K562 (cell line): ENCODE data around the gene PIRT. TPM values are rescaled to one million over a fixed set of nuclear protein-coding genes. Genes with fewer than 3 reads are reported as not detected.

Experiments used
- ATAC-seq: fragments of 200-7000 bp; cut with Tn5 transposase; 3 replicates; pipeline ENCODE4 v1.9.1; 2020; ENCODE audit warnings: moderate library complexity
- BruUV-seq: library from RNA; stranded (reverse); fragments of 400-500 nt; replicated peaks from 2 replicates; lab custom pipeline; 2021; lab: Mats Ljungman, UMichigan
- CTCF ChIA-PET: fragments of 300-600 bp; formaldehyde crosslinking; extraction: SDS; loops from one replicate; lab custom pipeline; 2021; ENCODE audit warnings: low intra/inter-chr PET ratio; lab: Yijun Ruan, JAX
- POLR2A ChIA-PET: fragments of 300-600, 350-650 bp; sonication (Branson Sonifier 250); formaldehyde crosslinking; extraction: SDS; loops from one replicate; lab custom pipeline; 2021; ENCODE audit warnings: antibody characterized with exemption, inconsistent platforms; lab: Yijun Ruan, JAX
- DNase-seq, 4 experiments: peaks; one replicate each; pipeline versions ENCODE4 v3.0.0 to v3.0.0-alpha.2; 2011 to 2018; ENCODE audit warnings: low spot score in 3 of 4, mixed read lengths in 3 of 4; ENCODE audit errors: extremely low read depth in 1 of 4
- FAIRE-seq: peaks from 2 replicates; lab custom pipeline; 2011; peaks lifted over from hg19 to GRCh38; lab: Jason Lieb, UNC
- H2AFZ ChIP-seq: 2 replicates; pipeline ENCODE4 v1.6.0; 2011; ENCODE audit warnings: low read depth, low read length, control low read depth, inconsistent platforms
- H3K27ac ChIP-seq: fragments of 200-600 bp; 3 replicates; pipeline ENCODE4 v1.8.0; 2011; ENCODE audit warnings: low read depth, mild to moderate bottlenecking, control low read depth, inconsistent platforms, low read length, moderate library complexity, mixed read lengths; ENCODE audit errors: extremely low read depth
- H3K27me3 ChIP-seq, 2 experiments: fragments of 300-600 bp in 1 of 2; 2 replicates in 1 of 2; 3 replicates in 1 of 2; pipeline versions ENCODE4 v1.6.0 to v1.8.0; 2011; ENCODE audit warnings: inconsistent platforms in 2 of 2, low read length in 2 of 2, mild to moderate bottlenecking in 1 of 2, mixed read lengths in 1 of 2, moderate library complexity in 1 of 2; ENCODE audit not compliant: control insufficient read depth in 2 of 2, insufficient read depth in 2 of 2
- H3K36me3 ChIP-seq: fragments of 300-600 bp; 3 replicates; pipeline ENCODE4 v1.8.0; 2011; ENCODE audit warnings: mild to moderate bottlenecking, low read length, inconsistent platforms; ENCODE audit not compliant: control insufficient read depth, insufficient read depth
- H3K4me1 ChIP-seq, 2 experiments: fragments of 200-600 bp in 1 of 2; replicated peaks in 1 of 2; 2 replicates in 1 of 2; 3 replicates in 1 of 2; pipeline versions ENCODE4 v1.5.1 to v1.8.0; 2011; ENCODE audit warnings: inconsistent platforms in 2 of 2, low read length in 2 of 2, mild to moderate bottlenecking in 1 of 2, mixed read lengths in 1 of 2, moderate library complexity in 1 of 2; ENCODE audit not compliant: control insufficient read depth in 2 of 2, insufficient read depth in 2 of 2
- H3K4me2 ChIP-seq: 2 replicates; pipeline ENCODE4 v1.6.1; 2011; ENCODE audit warnings: low read length, control low read depth, inconsistent platforms, mixed read lengths; ENCODE audit not compliant: insufficient read depth
- H3K4me3 ChIP-seq: fragments of 200-600 bp; sonication (generic), shearing (Covaris generic); 2 replicates; pipeline ENCODE4 v1.5.1; 2016; ENCODE audit warnings: control low read depth, inconsistent platforms
- H3K79me2 ChIP-seq: fragments of 200-600 bp; 3 replicates; pipeline ENCODE4 v1.8.0; 2011; ENCODE audit warnings: low read length, inconsistent platforms; ENCODE audit not compliant: control insufficient read depth, insufficient read depth
- H3K9ac ChIP-seq, 2 experiments: 2 replicates each; pipeline versions ENCODE4 v1.6.0 to v1.6.1; 2011; ENCODE audit warnings: low read depth in 2 of 2, low read length in 2 of 2, control low read depth in 1 of 2, inconsistent platforms in 1 of 2, mild to moderate bottlenecking in 1 of 2, mixed read lengths in 1 of 2; ENCODE audit not compliant: insufficient read depth in 1 of 2
- H3K9me1 ChIP-seq: one replicate; pipeline ENCODE4 v1.6.0; 2011; ENCODE audit warnings: inconsistent platforms, mild to moderate bottlenecking, low read length, moderate library complexity; ENCODE audit not compliant: control insufficient read depth, insufficient read depth
- H3K9me3 ChIP-seq: replicated peaks from 2 replicates; pipeline ENCODE4 v1.5.1; 2011; ENCODE audit warnings: low read depth, low read length, inconsistent platforms; ENCODE audit not compliant: control insufficient read depth, insufficient read depth
- H4K20me1 ChIP-seq: replicated peaks from 2 replicates; pipeline ENCODE4 v1.6.1; 2011; ENCODE audit warnings: low read length, inconsistent platforms, mixed read lengths; ENCODE audit not compliant: control insufficient read depth, insufficient read depth
- BRF1 ChIP-seq: IDR thresholded peaks from 3 replicates; pipeline ENCODE4 v1.6.1; 2011; ENCODE audit warnings: borderline replicate concordance, mild to moderate bottlenecking; ENCODE audit not compliant: insufficient read length; ENCODE audit errors: extremely low read depth
- CEBPG ChIP-seq, 3 experiments: fragments of 200-800 bp in 1 of 3; sonication (Bioruptor generic) in 1 of 3; sonication (generic) in 1 of 3; formaldehyde crosslinking in 1 of 3; IDR thresholded peaks in 2 of 3; conservative IDR thresholded peaks in 1 of 3; 2 replicates each; pipeline versions ENCODE4 v1.6.1 to v1.8.0; 2016 to 2022; ENCODE audit warnings: missing compliant biosample characterization in 2 of 3, missing genetic modification characterization in 2 of 3, mild to moderate bottlenecking in 1 of 3, missing genetic modification reagents in 1 of 3
- CTCF ChIP-seq, 3 experiments: IDR thresholded peaks in 2 of 3; conservative IDR thresholded peaks in 1 of 3; 2 replicates each; pipeline ENCODE4 v1.5.1; 2011 to 2012; ENCODE audit warnings: low read length in 3 of 3, mild to moderate bottlenecking in 3 of 3, control low read depth in 2 of 3, improper control_type of control experiment in 1 of 3, inconsistent platforms in 1 of 3, low read depth in 1 of 3, mixed read lengths in 1 of 3, moderate library complexity in 1 of 3; ENCODE audit not compliant: insufficient read depth in 2 of 3
- LEF1 ChIP-seq: fragments of 450-650 bp; IDR thresholded peaks from 2 replicates; pipeline ENCODE4 v1.6.1; 2016; ENCODE audit warnings: mild to moderate bottlenecking
- MIER1 ChIP-seq: fragments of 450-650 bp; IDR thresholded peaks from 2 replicates; pipeline ENCODE4 v1.6.1; 2016; ENCODE audit warnings: antibody characterized with exemption, mild to moderate bottlenecking, low read depth
- POLR3A ChIP-seq: IDR thresholded peaks from 2 replicates; pipeline ENCODE4 v1.6.1; 2011; ENCODE audit warnings: borderline replicate concordance, mild to moderate bottlenecking, moderate library complexity; ENCODE audit not compliant: insufficient read length, insufficient read depth; ENCODE audit errors: extremely low read depth
- RAD21 ChIP-seq, 2 experiments: fragments of 250-450 bp in 1 of 2; fragments of 450-650 bp in 1 of 2; sonication (Bioruptor Pico) in 1 of 2; formaldehyde crosslinking in 1 of 2; IDR thresholded peaks in 1 of 2; conservative IDR thresholded peaks in 1 of 2; 2 replicates each; pipeline versions ENCODE4 v1.4.0 to v1.8.0; 2020 to 2022; ENCODE audit warnings: mild to moderate bottlenecking in 2 of 2, moderate library complexity in 1 of 2
- SMC3 ChIP-seq: conservative IDR thresholded peaks from 2 replicates; pipeline ENCODE4 v1.6.1; 2011; ENCODE audit warnings: low read depth, low read length, improper control_type of control experiment; ENCODE audit not compliant: insufficient read depth
- SUPT5H ChIP-seq: fragments of 450-650 bp; IDR thresholded peaks from 2 replicates; pipeline ENCODE4 v1.6.1; 2016
- WGBS: fragments of 100-300 bp; shearing (Covaris generic); methylation state at CpG from one replicate; pipeline ENCODE4 v1.1.6; 2016; ENCODE audit warnings: low coverage, mixed read lengths; ENCODE audit not compliant: insufficient coverage; ENCODE audit errors: missing lambda C conversion rate; 5-methylcytosine and 5-hydroxymethylcytosine counted together
- in situ Hi-C: fragments of 300-500 bp; cut with MboI; formaldehyde crosslinking; loops from 4 replicates; pipeline ENCODE4 v1.15.0; 2018; ENCODE audit warnings: inconsistent platforms, mixed read lengths
- intact Hi-C: fragments of 100-400 bp; cut with micrococcal nuclease; formaldehyde crosslinking; loops from 2 replicates; pipeline ENCODE4 v1.14.2; 2022
- polyA plus RNA-seq, 8 experiments: library from polyadenylated mRNA; depleted of rRNA in 4 of 8; stranded (reverse) in 5 of 8; unstranded in 3 of 8; fragments of >200 nt; fragmentation: Nextera tagmentation in 2 of 8; fragmentation: Illumina TruSeq in 1 of 8; extraction: Ambion mirVana in 2 of 8; extraction: Trizol in 1 of 8; gene quantifications; 2 replicates each; pipeline versions ENCODE4 v1.2.1 to v1.2.3, GENCODE V29; 2011 to 2014; ENCODE audit warnings: inconsistent platforms in 1 of 8, missing spikeins in 1 of 8
- total RNA-seq, 7 experiments: library from RNA; depleted of rRNA in 6 of 7; stranded (reverse); fragments of >200 nt in 6 of 7; fragmentation: Illumina TruSeq in 2 of 7; extraction: Trizol in 2 of 7; gene quantifications; 2 replicates each; pipeline versions ENCODE4 v1.2.1 to v1.2.3, GENCODE V29; 2011 to 2021; ENCODE audit warnings: low replicate concordance in 1 of 7
- TF ChIP-seq, protein P1 (sequence below), 2 experiments: fragments of 450-650 bp; formaldehyde crosslinking in 1 of 2; IDR thresholded peaks; 2 replicates each; pipeline versions ENCODE4 v1.4.0 to v1.6.1; 2014 to 2020; ENCODE audit warnings: mild to moderate bottlenecking in 2 of 2, borderline replicate concordance in 1 of 2, low read depth in 1 of 2

Gene PIRT
- total and polyA plus RNA-seq, 9 of the 15 experiments (the other 6 are each of a cell fraction or from before 2014, with no cell fraction given): not detected

DNA sequence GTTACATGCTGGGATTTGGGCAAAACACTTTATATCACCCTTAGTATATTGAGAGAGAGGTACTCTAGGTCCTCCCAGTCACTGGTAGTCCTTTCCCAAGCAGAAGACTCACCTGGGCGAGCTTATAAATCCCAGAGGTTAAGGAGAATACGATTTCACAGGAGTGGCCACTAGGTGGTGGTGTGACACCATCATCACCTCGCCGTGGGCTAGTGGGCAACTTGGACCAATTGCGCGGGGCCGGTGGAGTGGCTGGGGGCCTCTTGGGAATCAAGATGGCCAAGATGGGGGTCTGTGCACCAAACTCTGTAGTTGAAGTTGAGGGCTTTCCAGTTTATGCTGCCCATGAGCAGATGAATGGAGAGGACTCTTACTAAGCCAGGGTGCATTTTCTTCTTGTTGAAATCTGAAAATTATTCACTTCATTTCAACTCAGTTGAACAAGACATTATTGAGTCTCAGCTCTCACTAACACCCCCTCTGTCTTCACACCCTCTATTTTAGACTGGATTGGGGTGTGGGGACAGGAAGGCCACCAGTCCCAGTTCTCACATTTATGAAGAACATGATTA is 38.2 kb upstream of the PIRT start:
- H3K4me1 ChIP-seq: no peaks in the 10 kb centered on the region; a peak in 1 of 5 replicates
- no peaks in the 10 kb centered on the region for H4K20me1 ChIP-seq
- CTCF ChIA-PET: interaction anchor here (0.6 to 2.1 kb wide), 3 partner anchors 921 to 1111 kb away, joined by 3 to 13 read pairs (median 3); no protein-coding TSS in a partner anchor
- POLR2A ChIA-PET: interaction anchor here (0.7 kb wide), 1 partner anchor 123 kb away, joined by 3 read pairs; no protein-coding TSS in a partner anchor
- peak; percentile 42 to 47 (median 47) for DNase-seq
- no peak overlapping the region for H3K9ac ChIP-seq
- H3K4me2 ChIP-seq: no peak overlapping the region
- H3K9me1 ChIP-seq: no peaks in the 10 kb centered on the region
- no peaks in the 10 kb centered on the region for H3K79me2 ChIP-seq
- H3K27me3 ChIP-seq: no peaks in the 10 kb centered on the region
- no peaks in the 10 kb centered on the region for H3K9me3 ChIP-seq
- H2AFZ ChIP-seq: no peak overlapping the region
- FAIRE-seq: no peak
- in situ Hi-C loops: loop anchor here (25.0 kb wide), 1 partner anchor 1111 kb away; the partner anchor contains the start of gene ZNF18
- 3% methylated on average over 7 of the region's 7 CpGs for WGBS
- intact Hi-C loops: loop anchor here (1.0 to 10.0 kb wide), 4 partner anchors 269 to 1111 kb away; no protein-coding TSS in a partner anchor
- ATAC-seq: peak; percentile 75
- no peaks in the 10 kb centered on the region for H3K36me3 ChIP-seq
- no peak overlapping the region for H3K27ac ChIP-seq
- no TSS peak for BruUV-seq
- no peak overlapping the region for H3K4me3 ChIP-seq
- TF ChIP-seq, protein P1, sequence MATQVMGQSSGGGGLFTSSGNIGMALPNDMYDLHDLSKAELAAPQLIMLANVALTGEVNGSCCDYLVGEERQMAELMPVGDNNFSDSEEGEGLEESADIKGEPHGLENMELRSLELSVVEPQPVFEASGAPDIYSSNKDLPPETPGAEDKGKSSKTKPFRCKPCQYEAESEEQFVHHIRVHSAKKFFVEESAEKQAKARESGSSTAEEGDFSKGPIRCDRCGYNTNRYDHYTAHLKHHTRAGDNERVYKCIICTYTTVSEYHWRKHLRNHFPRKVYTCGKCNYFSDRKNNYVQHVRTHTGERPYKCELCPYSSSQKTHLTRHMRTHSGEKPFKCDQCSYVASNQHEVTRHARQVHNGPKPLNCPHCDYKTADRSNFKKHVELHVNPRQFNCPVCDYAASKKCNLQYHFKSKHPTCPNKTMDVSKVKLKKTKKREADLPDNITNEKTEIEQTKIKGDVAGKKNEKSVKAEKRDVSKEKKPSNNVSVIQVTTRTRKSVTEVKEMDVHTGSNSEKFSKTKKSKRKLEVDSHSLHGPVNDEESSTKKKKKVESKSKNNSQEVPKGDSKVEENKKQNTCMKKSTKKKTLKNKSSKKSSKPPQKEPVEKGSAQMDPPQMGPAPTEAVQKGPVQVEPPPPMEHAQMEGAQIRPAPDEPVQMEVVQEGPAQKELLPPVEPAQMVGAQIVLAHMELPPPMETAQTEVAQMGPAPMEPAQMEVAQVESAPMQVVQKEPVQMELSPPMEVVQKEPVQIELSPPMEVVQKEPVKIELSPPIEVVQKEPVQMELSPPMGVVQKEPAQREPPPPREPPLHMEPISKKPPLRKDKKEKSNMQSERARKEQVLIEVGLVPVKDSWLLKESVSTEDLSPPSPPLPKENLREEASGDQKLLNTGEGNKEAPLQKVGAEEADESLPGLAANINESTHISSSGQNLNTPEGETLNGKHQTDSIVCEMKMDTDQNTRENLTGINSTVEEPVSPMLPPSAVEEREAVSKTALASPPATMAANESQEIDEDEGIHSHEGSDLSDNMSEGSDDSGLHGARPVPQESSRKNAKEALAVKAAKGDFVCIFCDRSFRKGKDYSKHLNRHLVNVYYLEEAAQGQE (IDR thresholded peaks at IDR 0.05; ENCODE audit: borderline replicate concordance): peak; percentile 36; the same call in 1 of the 2 replicates
- TF ChIP-seq, protein P1 (CRISPR knock-in tag; IDR thresholded peaks at IDR 0.05; ENCODE audit: low read depth): no peak
- TF ChIP-seq LEF1 (no peak), CEBPG (CRISPR knock-in tag; IDR thresholded peaks at IDR 0.05) (no peak), CEBPG (tag; conservative IDR thresholded peaks at IDR 0.05 in 1 of 2, IDR thresholded peaks at IDR 0.05 in 1 of 2) (no peak), POLR3A (no peak), RAD21 (CRISPR knock-in tag; conservative IDR thresholded peaks at IDR 0.05 in 1 of 2, IDR thresholded peaks at IDR 0.05 in 1 of 2) (peak; percentile 42 to 71), SMC3 (peak; percentile 52), SUPT5H (no peak), CTCF (IDR thresholded peaks at IDR 0.05 in 2 of 3, conservative IDR thresholded peaks at IDR 0.05 in 1 of 3; ENCODE audit: insufficient read depth in 2 of 3, low read depth in 1 of 3, low read length in 3 of 3) (peak; percentile 50 to 61 (median 57); a peak in 5 of 6 replicates), BRF1 (no peak), MIER1 (no peak)
